Measurements from ENCODE around the gene ABHD17A. TPM values are rescaled to one million over a fixed set of nuclear protein-coding genes. Genes with fewer than 3 reads are reported as not detected.
A peak's percentile ranks its signal among the peaks of the same experiment; 100 is the strongest.

The ABHD17A gene
- total and polyA plus RNA-seq, 9 of the 15 experiments (the other 6 are each of a cell fraction or from before 2014, with no cell fraction given), result 0.04 to 135 (median 21.8) TPM; not detected in 1

DNA sequence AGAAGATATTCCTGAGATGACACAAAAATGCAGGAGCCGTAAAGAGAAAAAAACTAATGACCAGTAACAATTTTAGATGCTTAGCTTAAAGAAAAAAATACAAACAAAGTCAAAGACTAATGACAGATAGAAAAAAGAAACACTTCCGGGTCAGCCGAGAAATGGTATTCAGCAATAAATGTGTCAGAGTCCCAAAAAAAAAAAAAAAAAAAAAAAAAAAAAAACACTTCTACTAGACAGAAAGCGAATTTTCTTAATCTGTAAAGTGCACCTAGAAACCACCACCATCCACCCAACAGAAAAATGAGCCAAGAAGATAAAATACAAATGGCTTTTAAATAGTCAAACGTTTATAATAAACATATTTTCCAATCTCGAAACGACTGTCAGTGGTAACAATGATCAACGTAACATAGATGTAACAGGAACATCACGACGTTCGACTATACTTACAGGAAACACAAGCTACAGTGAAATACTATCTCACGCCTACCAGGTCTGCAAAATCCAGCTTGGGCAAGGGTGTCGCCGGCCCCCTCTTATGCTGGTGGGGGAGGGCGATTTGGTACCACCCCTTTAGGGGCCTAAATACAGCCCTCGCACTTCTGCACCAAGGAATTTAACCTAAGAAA, 10.6 kb downstream of the ABHD17A start (continued):
- no peak for TF ChIP-seq NCOA4 (IDR thresholded peaks at IDR 0.05; ENCODE audit: partially characterized antibody)
- no peak for TF ChIP-seq CHD2 (IDR thresholded peaks at IDR 0.05; ENCODE audit: low read depth, low read length)
- TF ChIP-seq SMARCB1 (IDR thresholded peaks at IDR 0.05; ENCODE audit: insufficient read length, low read depth), result no peak
- no peak for TF ChIP-seq PCBP2 (IDR thresholded peaks at IDR 0.05; ENCODE audit: low read depth, low read length, poor library complexity, severe bottlenecking)
- no peak for TF ChIP-seq ELF1 (tag; IDR thresholded peaks at IDR 0.05)
- TF ChIP-seq, protein P1, sequence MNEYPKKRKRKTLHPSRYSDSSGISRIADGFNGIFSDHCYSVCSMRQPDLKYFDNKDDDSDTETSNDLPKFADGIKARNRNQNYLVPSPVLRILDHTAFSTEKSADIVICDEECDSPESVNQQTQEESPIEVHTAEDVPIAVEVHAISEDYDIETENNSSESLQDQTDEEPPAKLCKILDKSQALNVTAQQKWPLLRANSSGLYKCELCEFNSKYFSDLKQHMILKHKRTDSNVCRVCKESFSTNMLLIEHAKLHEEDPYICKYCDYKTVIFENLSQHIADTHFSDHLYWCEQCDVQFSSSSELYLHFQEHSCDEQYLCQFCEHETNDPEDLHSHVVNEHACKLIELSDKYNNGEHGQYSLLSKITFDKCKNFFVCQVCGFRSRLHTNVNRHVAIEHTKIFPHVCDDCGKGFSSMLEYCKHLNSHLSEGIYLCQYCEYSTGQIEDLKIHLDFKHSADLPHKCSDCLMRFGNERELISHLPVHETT (CRISPR knock-in tag; conservative IDR thresholded peaks at IDR 0.05 in 1 of 2, IDR thresholded peaks at IDR 0.05 in 1 of 2), result 0 out of 4 replicates have a peak, but pooled peaks of 1 of the 2 experiments have one; percentile 41
- no peak for TF ChIP-seq ZNF175 (CRISPR knock-in tag; IDR thresholded peaks at IDR 0.05; ENCODE audit: low read depth)
- TF ChIP-seq, protein P2, sequence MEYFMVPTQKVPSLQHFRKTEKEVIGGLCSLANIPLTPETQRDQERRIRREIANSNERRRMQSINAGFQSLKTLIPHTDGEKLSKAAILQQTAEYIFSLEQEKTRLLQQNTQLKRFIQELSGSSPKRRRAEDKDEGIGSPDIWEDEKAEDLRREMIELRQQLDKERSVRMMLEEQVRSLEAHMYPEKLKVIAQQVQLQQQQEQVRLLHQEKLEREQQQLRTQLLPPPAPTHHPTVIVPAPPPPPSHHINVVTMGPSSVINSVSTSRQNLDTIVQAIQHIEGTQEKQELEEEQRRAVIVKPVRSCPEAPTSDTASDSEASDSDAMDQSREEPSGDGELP (CRISPR knock-in tag; IDR thresholded peaks at IDR 0.05; ENCODE audit: borderline replicate concordance), result no peak
- no peak for TF ChIP-seq ZNF184 (CRISPR knock-in tag; IDR thresholded peaks at IDR 0.05)
- TF ChIP-seq ESRRA (IDR thresholded peaks at IDR 0.05; ENCODE audit: borderline replicate concordance, low read depth), result no peak
- TF ChIP-seq, protein P3, sequence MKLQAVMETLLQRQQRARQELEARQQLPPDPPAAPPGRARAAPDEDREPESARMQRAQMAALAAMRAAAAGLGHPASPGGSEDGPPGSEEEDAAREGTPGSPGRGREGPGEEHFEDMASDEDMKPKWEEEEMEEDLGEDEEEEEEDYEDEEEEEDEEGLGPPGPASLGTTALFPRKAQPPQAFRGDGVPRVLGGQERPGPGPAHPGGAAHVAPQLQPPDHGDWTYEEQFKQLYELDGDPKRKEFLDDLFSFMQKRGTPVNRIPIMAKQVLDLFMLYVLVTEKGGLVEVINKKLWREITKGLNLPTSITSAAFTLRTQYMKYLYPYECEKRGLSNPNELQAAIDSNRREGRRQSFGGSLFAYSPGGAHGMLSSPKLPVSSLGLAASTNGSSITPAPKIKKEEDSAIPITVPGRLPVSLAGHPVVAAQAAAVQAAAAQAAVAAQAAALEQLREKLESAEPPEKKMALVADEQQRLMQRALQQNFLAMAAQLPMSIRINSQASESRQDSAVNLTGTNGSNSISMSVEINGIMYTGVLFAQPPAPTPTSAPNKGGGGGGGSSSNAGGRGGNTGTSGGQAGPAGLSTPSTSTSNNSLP (IDR thresholded peaks at IDR 0.05; ENCODE audit: borderline replicate concordance, low read depth, low read length), result no peak
- TF ChIP-seq PHB2 (IDR thresholded peaks at IDR 0.05; ENCODE audit: low read depth), result no peak
- TF ChIP-seq ZBTB7A (IDR thresholded peaks at IDR 0.05; ENCODE audit: borderline replicate concordance, control insufficient read depth, low read depth, low read length), result no peak
- TF ChIP-seq HOXB6 (CRISPR knock-in tag; IDR thresholded peaks at IDR 0.05; ENCODE audit: borderline replicate concordance), result no peak
- TF ChIP-seq DNMT1 (IDR thresholded peaks at IDR 0.05), result no peak

Data from K562 (cell line).